Skin of body (tissue), 2 donors: ENCODE results near the gene IL34. TPM values are rescaled to one million over a fixed set of nuclear protein-coding genes. Genes with fewer than 3 reads are reported as not detected.

Experiments
- DNase-seq: peaks from one replicate; lab custom pipeline; 2025; lab: John Stamatoyannopoulos, UW
- total RNA-seq: library from RNA; depleted of rRNA; stranded (reverse); fragments of >200 nt; gene quantifications from one replicate; pipeline ENCODE4 v1.2.3, GENCODE V29; 2014

The IL34 gene
- total RNA-seq, 1 donor from 2014 or later: 10.2 TPM

GRCh38 chr16:70676675-70677498 is 30.5 kb downstream of the IL34 start:
- no peak for DNase-seq

- no peak for DNase-seq
Measured at GRCh38 chr16:70677499-70678120, 31.3 kb downstream of the IL34 start.

GRCh38 chr16:70678121-70678897 is 31.9 kb downstream of the IL34 start:
- DNase-seq: no peak

- DNase-seq: no peak
Measured at GRCh38 chr16:70678898-70679670, 32.7 kb downstream of the IL34 start.

- no peak for DNase-seq
Measured at GRCh38 chr16:70679671-70680494, 33.5 kb downstream of the IL34 start.

- DNase-seq: no peak
Measured at GRCh38 chr16:70680495-70681381, 34.4 kb downstream of the IL34 start.

GRCh38 chr16:70681382-70682238 is 35.3 kb downstream of the IL34 start:
- no peak for DNase-seq

GRCh38 chr16:70682239-70683145 is 36.1 kb downstream of the IL34 start:
- DNase-seq: no peak

- DNase-seq: no peak
Measured at GRCh38 chr16:70683146-70683944, 37.0 kb downstream of the IL34 start.

GRCh38 chr16:70684146-70685060 is 38.0 kb downstream of the IL34 start:
- DNase-seq: no peak

GRCh38 chr16:70685061-70685937 is 38.9 kb downstream of the IL34 start:
- DNase-seq: no peak

- peak; percentile 82 for DNase-seq
Measured at GRCh38 chr16:70685938-70686375, 39.6 kb downstream of the IL34 start, which contains the start of gene MTSS2. Gene MTSS2 (minus strand): TSS chr16:70686053. CDS start chr16:70685791, 262 bp downstream.

GRCh38 chr16:70686376-70687101 is 40.2 kb downstream of the IL34 start:
- no peak for DNase-seq

- DNase-seq: peak; percentile 26
Measured at GRCh38 chr16:70687102-70687511, 40.7 kb downstream of the IL34 start.
